GM19240 (cell line): ENCODE data around the gene MRPS33.
"Not testable (repeated sequence)": the region's sequence is repeated elsewhere in the genome, so short reads cannot be mapped to it uniquely, and the experiment has no call there.

Source experiments
- DNase-seq: peaks from one replicate; pipeline ENCODE4 v3.0.0; 2011; ENCODE audit warnings: low spot score; ENCODE audit not compliant: insufficient read length

Gene MRPS33

DNA sequence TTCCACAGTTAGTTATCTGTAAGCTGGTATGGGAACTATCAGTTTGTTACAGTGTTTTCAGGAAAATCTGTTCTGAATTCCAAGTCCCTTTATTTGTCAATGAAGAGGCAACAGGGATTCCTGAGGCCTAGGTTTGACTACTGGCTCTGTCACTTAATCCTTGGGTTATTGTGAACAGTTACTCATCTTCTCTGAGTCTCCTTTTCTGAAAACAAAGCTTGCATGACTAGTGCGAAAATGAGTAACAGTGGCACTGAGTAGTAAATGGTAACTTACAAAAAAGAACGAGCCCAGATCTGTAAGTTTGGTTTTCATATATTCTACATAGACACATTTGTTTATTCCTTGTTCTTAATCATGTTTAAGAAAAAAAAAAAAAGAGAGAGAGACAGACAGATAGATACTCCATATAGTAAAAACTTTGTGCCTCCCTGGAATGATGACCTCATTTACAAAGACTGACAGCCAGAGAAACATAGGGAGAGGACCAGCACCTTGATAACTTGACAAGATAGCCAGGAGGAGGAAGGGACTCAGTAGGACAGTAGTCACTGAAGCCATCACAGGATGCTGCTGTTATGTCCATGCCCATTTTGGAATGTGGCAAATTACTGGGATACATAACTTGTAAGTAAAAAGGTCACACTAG lies 1.9 kb downstream of the MRPS33 start:
- no peak for DNase-seq

DNA sequence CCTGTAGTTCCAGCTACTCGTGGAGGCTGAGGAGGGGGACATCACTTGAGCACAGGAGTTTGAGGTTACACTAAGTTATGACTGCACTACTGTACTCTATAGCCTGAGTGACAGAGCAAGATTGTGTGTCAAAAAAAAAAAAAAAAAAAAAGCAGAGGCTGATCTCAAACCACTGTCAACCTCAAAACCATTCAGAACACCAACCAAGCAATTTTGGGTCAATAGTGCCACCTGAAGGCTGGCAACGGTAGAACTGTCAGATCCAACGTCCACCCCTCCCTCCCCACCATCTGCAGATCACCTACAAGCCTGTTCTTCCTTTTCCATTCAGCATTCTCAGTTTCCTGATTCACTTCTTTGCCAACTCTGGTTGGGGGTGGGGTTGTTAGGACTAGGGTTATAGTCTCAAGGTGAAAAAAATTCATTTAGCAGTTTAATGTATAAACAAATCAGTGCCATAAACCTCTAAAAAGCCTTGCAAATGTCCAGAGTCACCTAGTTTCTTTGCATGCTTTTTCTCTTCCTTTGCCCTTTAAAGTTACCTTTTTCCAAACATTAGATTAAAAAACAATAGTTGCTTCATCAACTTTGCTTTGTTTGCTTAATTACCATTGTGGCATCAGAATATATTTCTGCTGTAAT lies 2.6 kb downstream of the MRPS33 start:
- peak; percentile 20 for DNase-seq

DNA sequence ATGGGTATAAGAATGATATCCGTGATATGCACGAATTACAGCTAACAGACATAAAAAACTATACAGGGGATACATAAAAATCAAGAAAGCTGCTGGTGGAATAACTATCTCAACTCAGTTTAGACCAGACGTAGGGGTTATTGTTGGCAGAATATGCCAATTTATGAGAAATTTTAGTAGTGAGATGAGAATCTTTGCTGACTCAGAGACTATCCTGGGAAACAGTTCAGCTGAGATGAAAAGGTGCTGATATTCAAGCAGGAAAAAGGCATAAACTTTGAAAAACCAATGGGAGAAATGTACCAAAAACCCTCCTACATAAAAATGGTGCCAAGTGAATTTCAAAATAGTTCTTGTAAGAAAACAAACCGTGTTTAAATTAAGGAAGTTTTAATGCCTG lies 3.3 kb downstream of the MRPS33 start:
- no peak for DNase-seq

DNA sequence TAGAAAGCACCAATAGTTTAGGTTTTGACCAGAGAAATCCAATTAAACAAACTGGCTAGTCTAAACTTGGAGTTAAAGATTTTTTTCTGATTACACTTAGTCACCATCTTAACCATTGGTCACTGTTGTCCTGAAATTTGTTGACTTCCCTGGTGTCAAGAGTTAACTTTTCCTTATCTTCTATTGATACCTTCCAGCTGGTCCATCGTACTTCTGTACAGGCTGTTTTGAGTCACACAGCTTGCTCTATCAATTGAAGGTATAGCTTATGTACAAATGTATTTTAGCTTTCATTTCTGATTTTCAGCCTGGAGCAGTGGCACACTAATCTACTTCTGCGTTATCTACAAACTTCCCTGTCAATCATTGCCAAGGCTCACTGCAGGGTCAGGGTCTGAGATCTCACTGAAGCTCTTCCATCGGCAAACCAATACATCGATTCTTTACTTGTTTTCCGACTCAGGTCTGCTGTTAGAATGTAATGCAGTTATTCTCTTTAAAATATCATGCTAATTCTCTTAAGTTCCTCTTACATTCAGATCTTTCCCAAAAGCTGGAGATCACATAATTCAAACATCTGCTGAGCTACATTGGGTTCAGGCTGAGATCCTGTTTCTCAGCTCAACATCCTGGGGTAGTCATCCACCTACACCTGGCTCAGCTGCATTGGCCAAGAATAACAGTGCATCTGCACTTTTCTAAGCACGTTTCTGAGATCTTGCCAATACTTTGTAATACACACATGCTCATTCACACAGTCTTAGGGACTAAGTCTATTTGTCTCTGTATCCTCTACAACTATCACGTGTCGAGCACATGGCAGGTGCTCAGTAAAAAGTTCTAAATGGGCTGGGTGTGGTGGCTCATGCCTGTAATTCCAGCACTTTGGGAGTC lies 11.3 kb downstream of the MRPS33 start:
- no peak for DNase-seq

DNA sequence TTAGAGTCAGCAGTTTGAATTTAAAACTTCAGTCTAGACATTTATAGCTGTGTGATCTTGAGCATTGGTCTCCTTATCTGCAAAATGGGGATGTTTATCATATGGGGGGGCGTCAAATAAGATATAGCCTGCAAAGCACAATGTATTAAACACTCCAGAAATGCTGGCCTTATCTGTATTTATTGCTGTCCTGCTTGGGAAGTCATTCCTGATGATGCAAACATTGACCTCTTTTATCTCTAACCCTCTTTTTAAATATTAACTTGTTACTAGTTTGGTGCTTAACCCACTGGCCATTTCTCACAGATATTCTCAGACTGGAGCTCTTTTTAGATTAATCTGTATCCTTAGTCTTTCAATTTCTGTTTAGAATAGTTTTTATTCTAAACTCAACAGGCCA lies 13.2 kb downstream of the MRPS33 start:
- no peak for DNase-seq

DNA sequence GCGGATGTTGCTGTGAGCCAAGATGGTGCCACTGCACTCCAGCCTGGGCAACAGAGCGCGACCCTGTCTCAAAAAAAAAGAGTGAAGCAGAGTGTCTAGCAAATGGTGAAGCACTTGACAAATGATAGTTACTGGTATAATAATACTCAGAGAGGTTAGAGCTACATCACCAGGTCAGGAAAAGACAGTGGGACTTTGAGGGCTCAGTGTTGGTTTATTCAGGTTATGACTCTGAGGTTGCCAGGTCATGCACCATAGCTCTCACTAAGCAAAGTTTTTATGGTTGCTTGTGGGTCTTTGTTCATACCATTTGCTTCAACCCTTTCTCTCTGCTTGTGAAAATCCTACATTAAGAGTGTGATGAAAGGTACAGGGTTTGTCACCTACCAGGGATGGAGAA lies 13.6 kb downstream of the MRPS33 start:
- no peak for DNase-seq

DNA sequence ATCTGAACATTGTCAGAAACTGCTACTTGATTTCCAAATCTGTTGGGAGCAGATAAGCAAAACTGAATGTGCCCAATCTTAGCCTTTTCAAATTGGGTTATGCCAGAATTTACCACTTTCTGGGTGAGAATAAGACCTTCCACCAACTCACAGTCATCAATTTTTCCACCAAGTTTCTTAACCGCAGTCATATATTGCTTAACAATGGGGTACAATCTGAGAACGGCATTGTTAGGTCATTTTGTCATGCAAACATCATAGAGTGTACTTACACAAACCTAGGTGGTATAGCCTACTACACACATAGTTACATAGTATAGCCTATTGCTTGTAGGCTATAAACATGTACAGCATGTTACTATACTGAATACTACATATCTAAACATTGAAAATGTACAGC lies 16.0 kb downstream of the MRPS33 start:
- no peak for DNase-seq

DNA sequence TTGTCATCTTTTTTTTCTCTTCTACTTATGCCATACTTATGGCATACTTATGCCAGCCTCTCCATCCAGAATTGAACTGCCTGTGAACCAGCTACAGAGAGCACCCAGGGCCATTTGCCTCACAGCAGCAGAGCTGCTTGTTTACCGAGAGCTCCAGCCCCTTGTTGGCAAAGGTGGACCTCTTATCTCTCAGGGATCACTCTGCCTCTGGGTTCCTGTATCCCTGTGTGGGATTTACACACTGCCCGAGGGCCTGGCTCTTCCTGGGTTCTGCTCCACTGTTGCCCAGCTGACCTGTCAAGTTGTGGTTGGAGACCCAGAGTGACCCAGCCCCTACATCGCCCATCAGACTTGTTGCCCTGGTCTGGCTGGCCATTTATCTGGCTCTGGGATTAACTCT lies 22.3 kb downstream of the MRPS33 start:
- no peak for DNase-seq

DNA sequence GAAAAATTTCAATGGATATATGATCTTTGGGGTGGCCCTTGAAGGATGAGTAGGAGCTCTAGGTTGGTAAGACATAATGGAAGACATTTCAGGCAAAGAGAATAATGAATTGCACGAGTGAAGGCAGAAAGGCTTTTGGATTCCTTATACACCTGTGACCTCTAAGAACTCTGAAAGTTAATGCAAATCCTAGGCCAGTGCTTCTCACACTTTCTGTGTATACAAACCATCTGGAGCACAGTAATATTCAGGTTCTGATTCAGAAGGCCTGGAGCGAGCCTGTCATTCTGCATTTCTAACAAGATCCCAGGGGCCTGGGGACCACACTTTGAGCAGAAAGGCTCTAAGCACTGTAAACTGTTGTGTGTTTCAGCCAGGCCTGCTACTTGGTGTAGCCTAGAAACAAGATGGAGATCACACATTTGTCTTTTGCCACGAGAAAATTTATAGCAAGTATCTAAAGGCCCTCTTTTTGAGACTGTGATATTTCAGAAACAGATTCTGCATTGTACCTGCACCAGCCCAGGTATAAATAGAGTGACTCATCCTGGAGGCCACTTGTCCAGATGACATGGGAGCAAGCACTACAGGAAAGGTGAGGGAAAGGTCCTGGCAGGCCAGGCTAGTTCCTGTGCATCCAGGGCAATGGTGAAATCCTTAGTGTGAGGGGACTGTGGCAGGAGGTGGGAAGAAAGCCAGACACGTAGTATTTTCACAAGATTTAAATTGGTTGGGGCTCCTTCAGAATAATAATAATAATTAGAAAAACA lies 24.4 kb downstream of the MRPS33 start:
- no peak for DNase-seq

DNA sequence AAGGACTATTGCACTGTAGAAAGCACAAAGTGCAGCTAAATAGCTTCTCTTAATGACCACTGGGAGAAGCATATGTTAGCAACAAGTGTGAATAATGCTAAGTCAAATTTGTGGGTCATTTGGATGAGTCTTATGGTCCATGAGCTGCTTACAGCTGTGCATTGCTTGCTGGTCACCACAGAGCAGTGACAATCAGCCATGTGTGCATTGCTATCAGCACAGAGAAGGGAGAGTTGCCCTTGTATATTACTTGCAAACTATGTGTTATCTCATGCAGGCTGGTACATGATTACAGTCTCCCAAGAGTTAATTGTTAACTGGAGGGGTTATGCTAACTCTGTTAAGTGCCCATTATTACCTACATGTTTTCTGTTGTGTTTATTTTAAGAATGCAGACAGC lies 25.7 kb downstream of the MRPS33 start:
- DNase-seq, result no peak

DNA sequence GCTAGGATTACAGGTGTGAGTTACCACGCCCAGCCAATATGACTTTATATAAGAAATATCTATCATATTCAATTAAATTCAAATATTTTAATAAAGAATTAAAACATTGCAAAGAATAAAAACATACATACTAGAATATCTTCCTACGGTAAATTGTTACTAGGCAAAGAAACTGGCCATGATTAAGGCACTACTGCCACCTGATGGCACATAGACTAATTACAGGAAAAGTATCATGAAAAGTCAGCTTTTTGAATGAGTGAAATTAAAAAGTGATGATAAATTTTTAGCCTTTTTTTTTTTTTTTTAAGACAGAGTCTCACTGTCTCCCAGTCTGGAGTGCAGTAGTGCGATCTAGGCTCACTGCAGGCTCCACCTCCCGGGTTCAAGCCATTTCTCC lies 30.9 kb downstream of the MRPS33 start:
- no peak for DNase-seq

DNA sequence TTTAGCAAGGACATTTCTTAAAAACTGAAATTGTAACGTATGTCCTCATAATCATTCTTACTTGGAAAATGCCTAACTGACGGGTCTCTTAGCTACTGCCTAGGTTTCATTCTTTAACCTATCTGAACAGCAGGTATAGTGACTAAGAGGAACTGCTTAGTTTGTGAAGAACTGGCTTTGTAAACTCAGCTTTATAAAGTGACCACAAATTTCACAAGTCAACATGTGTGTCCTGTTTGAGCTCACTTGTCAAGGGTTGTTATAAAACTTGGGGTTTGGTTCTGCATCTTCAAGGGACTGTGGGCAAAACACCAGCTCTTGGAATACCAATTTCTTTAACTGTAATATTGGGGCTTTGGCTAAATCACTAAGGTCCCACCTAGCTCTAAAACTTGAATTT lies 32.2 kb downstream of the MRPS33 start:
- no peak for DNase-seq

DNA sequence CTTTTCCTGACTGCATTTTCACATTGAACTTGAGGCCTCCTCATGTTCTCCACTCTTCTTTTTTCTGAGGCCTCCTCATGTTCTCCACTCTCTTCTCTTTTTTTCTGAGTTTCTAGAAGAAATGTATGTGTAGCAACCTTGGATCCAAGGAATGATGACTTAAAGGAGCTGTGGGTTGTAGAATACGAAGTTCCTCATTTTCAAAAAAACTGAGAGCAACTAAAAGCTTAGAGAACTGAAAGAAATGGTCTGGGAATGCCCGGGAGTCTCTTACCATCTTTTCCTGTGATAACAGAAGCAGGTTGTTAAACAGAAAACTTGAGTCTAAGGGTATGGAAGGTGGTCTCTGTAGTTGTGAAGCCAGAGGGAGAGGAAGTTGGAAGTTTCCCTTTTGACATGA lies 32.8 kb downstream of the MRPS33 start:
- no peak for DNase-seq

DNA sequence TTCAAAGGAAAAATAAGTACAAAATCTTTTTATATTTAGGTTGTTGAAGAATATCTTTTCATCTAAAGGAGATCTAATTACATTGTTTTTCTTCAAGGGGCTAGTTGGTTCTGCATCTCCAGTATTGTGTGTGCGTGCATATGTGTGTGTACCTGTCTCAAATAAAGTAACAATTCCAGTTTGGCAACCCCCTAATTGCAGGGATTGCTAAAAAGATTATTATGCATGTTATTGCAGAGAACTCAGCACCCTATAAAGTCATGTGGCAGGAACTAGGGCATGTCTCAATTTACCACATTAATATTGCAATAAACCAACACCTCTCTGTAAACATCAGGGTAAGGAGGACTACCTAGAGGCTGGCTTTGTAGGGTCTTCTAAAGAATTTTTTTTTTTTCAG lies 37.0 kb downstream of the MRPS33 start:
- DNase-seq, result no peak

DNA sequence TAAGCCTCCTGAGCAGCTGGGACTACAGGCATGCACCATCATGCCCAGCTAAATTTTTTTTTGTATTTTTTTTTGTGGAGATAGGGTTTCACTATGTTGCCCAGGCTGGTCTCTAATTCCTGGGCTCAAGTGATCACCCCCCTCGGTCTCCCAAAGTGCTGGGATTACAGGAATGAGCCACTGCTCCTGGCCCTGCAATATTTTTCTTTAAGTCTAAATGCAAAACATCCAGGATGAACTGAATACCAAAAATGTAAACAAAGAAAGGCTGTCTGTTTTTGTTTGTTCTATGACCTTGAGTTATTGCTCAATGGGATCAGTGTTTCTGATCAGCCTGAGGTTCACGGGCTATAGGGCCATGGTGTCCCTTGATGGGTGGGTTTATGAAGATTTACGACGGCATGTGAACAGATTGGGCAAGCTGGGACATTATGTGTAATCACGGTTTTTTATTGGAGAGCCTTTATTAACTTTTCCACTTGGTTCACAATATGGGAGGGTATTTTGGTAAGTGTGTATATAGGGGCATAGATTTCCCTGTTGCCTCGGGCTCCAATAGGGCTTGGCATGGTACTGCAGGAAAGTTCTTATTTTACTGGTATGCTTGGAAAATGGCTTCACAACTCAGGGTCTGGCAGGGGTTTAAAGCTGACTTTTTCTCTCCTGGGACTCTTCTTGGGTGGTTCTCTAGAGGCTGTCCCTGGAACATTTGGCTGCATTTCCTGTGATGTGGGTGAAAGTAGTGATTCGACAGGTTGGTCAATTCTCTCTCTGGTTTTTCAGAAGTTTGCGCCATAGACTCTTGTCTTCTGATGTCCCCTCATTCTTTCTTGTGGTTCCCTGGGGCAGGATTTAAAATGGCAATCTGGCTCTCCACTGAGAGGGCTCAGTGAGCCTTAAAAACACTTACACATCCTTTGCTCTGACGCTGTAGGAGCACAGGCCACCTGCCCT lies 41.6 kb downstream of the MRPS33 start:
- no peak for DNase-seq

DNA sequence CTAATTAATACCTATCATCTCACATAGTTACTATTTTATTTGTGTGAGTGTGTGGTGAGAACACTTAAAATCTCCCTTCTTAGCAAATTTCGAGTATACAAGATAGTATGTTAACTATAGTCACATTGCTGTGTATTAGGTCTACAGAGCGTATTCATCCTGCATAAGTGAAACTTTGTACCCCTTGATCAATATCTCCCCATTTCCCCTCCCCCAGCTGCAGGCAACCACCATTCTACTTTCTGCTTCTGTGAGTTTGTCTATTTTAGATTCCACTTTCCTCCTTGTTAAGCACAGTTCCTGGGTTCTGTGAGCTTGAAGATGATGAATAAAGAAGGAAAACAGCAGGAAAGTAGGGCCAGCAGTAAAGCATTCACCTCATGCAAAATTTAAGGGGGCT lies 42.4 kb downstream of the MRPS33 start:
- DNase-seq, result no peak

DNA sequence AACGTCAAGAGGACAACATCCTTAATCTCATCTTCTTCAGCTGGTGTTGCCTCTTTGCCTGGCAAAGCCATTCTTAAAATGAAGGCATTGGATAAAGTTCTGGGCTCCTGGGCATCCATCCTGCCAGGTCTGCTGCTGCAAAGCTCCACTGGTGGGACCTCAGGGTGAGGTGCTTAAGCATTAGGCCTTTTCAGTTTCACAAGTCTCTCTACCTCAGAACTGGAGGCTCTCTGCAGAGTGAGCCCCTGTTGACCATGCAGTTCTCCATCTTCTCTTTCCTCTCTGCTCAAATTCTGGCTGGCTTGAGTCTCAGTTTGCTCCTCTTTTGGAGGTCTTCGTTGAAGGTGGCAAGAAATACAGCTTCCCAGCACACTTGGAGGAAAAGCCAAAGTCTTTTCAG lies 47.3 kb downstream of the MRPS33 start:
- no peak for DNase-seq

DNA sequence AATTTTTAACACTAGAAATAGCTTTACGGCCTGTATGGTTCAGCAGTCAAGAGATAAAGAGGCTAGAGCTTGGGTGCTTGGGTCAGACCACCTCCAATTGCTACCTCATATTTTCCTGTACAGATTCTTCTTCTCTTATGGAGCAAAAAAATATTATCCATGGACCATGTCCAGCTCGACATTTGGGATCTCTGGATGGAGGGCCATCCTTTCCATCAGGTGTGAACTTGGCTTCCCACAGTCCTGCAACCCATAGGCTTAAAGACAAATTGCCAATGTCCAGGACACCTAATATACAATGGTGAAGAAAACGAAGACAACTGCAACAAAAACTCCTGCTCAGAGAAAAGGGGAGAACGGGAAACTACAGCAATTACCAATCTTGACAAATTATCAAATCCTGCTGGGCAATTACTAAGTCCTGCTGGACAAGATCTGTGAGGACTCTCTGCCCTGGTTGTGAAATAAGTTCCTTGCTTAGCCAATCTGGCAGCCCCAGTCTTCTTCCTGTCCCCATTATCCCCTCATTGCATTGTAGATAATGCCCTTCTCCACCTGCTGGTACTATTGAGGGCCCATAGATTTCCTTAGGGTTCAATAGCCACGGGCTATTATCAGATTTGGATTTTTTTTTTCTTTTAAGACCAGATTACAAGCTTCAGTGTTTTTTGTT lies 48.1 kb downstream of the MRPS33 start:
- DNase-seq, result no peak

DNA sequence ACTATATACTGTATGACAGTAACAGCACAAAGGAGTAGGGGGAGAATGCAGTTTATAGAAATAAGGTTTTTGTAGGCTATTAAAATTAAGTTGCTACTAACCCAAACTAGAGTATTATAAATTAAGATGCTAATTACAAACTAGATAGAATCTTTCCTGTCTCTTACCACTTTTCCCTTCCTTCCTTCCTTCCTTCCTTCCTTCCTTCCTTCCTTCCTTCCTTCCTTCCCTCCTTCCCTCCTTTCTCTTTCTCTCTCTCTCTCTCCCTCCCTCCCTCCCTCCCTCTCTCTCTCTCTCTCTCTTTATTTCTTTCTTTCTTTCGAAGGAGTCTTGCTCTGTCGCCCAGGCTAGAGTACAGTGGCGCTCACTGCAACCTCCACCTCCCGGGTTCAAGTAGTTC lies 53.6 kb downstream of the MRPS33 start:
- no peak for DNase-seq

DNA sequence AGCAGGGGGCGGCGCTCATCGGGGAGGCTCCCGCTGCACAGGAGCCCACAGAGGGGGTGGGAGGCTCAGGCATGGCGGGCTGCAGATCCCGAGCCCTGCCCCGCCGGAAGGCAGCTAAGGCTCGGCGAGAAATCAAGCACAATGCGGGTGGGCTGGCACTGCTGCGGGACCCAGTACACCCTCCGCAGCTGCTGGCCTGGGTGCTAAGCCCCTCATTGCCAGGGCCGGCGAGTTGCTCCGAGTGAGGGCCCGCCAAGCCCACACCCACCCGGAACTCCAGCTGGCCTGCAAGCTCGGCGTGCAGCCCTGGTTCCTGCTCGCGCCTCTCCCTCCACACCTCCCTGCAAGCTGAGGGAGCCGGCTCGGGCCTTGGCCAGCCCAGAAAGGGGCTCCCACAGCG lies 57.8 kb downstream of the MRPS33 start:
- DNase-seq, result not testable (repeated sequence)
